Testis (tissue), 2 donors: Measurements from ENCODE around the gene RHBDD3.

ENCODE experiments used
- POLR2A ChIP-seq: fragments of 450-650 bp; IDR thresholded peaks from one replicate; pipeline ENCODE4 v1.6.1; 2017; ENCODE audit warnings: antibody characterized with exemption, mild to moderate bottlenecking, moderate library complexity
- TF ChIP-seq, protein P1 (sequence below), 3 experiments: fragments of 450-650 bp in 2 of 3; fragments of 200-600 bp in 1 of 3; sonication (generic) in 1 of 3; IDR thresholded peaks; one replicate each; pipeline ENCODE4 v1.5.1; 2016 to 2019; ENCODE audit warnings: antibody characterized with exemption in 3 of 3, mild to moderate bottlenecking in 2 of 3, moderate library complexity in 1 of 3

DNA sequence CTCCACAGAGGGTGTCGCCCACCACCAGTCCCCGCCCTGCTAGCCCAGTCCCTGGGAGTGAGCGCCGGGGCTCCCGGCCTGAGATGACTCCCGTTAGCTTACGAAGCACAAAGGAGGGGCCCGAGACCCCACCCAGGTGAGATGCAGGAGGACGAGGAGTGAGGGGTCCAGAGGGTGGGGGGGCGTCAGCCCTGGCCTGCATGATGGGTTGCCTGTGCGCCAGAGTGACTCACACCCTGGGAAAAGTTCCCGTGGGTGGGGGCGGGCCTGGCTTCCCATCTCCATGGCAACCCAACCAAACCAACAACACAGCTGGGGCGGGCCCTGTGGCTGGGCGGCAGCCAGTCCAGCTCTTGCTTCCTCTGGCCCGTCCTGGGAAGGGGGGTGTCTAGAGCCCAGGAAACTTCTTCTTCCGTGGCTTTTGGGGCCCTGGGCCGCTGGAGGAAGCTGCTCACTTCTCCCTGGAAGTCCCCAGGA lies 43.1 kb upstream of the RHBDD3 start:
- TF ChIP-seq, protein P1, sequence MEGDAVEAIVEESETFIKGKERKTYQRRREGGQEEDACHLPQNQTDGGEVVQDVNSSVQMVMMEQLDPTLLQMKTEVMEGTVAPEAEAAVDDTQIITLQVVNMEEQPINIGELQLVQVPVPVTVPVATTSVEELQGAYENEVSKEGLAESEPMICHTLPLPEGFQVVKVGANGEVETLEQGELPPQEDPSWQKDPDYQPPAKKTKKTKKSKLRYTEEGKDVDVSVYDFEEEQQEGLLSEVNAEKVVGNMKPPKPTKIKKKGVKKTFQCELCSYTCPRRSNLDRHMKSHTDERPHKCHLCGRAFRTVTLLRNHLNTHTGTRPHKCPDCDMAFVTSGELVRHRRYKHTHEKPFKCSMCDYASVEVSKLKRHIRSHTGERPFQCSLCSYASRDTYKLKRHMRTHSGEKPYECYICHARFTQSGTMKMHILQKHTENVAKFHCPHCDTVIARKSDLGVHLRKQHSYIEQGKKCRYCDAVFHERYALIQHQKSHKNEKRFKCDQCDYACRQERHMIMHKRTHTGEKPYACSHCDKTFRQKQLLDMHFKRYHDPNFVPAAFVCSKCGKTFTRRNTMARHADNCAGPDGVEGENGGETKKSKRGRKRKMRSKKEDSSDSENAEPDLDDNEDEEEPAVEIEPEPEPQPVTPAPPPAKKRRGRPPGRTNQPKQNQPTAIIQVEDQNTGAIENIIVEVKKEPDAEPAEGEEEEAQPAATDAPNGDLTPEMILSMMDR (IDR thresholded peaks at IDR 0.05): no peak
- TF ChIP-seq POLR2A: no peak
